Cardiac muscle cell (in vitro differentiated cells and primary cell): ENCODE measurements around the gene APOL3. TPM values are rescaled to one million over a fixed set of nuclear protein-coding genes. Genes with fewer than 3 reads are reported as not detected.
"Not testable (repeated sequence)": the region's sequence is repeated elsewhere in the genome, so short reads cannot be mapped to it uniquely, and the experiment has no call there.

ENCODE experiments used
- DNase-seq, 2 donors: peaks; one replicate each; pipeline versions ENCODE4 v3.0.0 to v3.0.0-alpha.2; 2010 to 2017; ENCODE audit warnings: low read depth in 1 of 2, low spot score in 1 of 2
- H3K27ac ChIP-seq: fragments of 200-600 bp; sonication (generic); 2 replicates; pipeline ENCODE4 v1.5.1; 2016
- H3K27me3 ChIP-seq: fragments of 200-600 bp; sonication (generic); 2 replicates; pipeline ENCODE4 v1.6.0; 2016; ENCODE audit warnings: control low read depth
- H3K36me3 ChIP-seq: fragments of 200-600 bp; sonication (generic); 2 replicates; pipeline ENCODE4 v1.5.1; 2016; ENCODE audit warnings: control low read depth
- H3K4me1 ChIP-seq: fragments of 200-600 bp; sonication (generic); 2 replicates; pipeline ENCODE4 v1.8.1; 2017; ENCODE audit warnings: low read depth, mild to moderate bottlenecking, mixed run types
- H3K4me3 ChIP-seq: fragments of 200-600 bp; sonication (generic); 2 replicates; pipeline ENCODE4 v1.5.1; 2016; ENCODE audit warnings: mild to moderate bottlenecking
- H3K9me3 ChIP-seq: fragments of 200-600 bp; sonication (generic); 2 replicates; pipeline ENCODE4 v1.5.1; 2017; ENCODE audit warnings: low read depth, mild to moderate bottlenecking, control low read depth
- CTCF ChIP-seq: IDR thresholded peaks from 2 replicates; pipeline ENCODE4 v1.5.1; 2012; ENCODE audit warnings: low read depth, mild to moderate bottlenecking, low read length
- polyA plus RNA-seq: library from polyadenylated mRNA; unstranded; fragments of >200 nt; fragmentation: Nextera tagmentation; extraction: Ambion mirVana; gene quantifications from 2 replicates; pipeline ENCODE4 v1.2.1, GENCODE V29; 2016
- total RNA-seq: library from RNA; depleted of rRNA; stranded (reverse); fragments of >200 nt; gene quantifications from 2 replicates; pipeline ENCODE4 v1.2.3, GENCODE V29; 2016

APOL3 gene
- total and polyA plus RNA-seq, 2 experiments from 2014 or later = not detected

GRCh38 chr22:36204632-36205015 lies 44.1 kb upstream of the APOL3 start:
- Histone ChIP-seq H3K4me3 (no peak overlapping the region), H3K36me3 (no peaks in the 10 kb centered on the region), H3K27me3 (no peaks in the 10 kb centered on the region), H3K4me1 (no peaks in the 10 kb centered on the region), H3K9me3 (no peaks in the 10 kb centered on the region), H3K27ac (no peak overlapping the region)
- TF ChIP-seq CTCF = no peak
- DNase-seq = peak in 1 of 2 donors; percentile 15

GRCh38 chr22:36204001-36204631 lies 43.6 kb upstream of the APOL3 start:
- no peak for DNase-seq
- Histone ChIP-seq H3K27ac (no peak overlapping the region), H3K4me1 (no peaks in the 10 kb centered on the region), H3K9me3 (no peaks in the 10 kb centered on the region), H3K4me3 (no peak overlapping the region), H3K36me3 (no peaks in the 10 kb centered on the region), H3K27me3 (no peaks in the 10 kb centered on the region)
- no peak for TF ChIP-seq CTCF

GRCh38 chr22:36203441-36203840 lies 42.9 kb upstream of the APOL3 start:
- H3K4me3 ChIP-seq, H3K4me1 ChIP-seq, DNase-seq, H3K27ac ChIP-seq, H3K27me3 ChIP-seq, H3K36me3 ChIP-seq, H3K9me3 ChIP-seq: not testable (repeated sequence)

GRCh38 chr22:36202906-36203305 lies 42.4 kb upstream of the APOL3 start:
- H3K4me1 ChIP-seq, H3K27me3 ChIP-seq, H3K27ac ChIP-seq, H3K4me3 ChIP-seq, H3K36me3 ChIP-seq, H3K9me3 ChIP-seq: not testable (repeated sequence)
- DNase-seq = peak in 1 of 2 donors; percentile 35

GRCh38 chr22:36201630-36202319 lies 41.2 kb upstream of the APOL3 start, which contains the start of gene APOL4:
TSS of gene APOL4 (minus strand) at chr22:36201809. CDS start at chr22:36201734, 75 bp downstream.
- TF ChIP-seq CTCF = no peak
- no peaks in the 10 kb centered on the region for H3K36me3 ChIP-seq
- peaks cover 16% of the 10 kb centered on the region for H3K4me1 ChIP-seq
- no peaks in the 10 kb centered on the region for H3K27me3 ChIP-seq
- no peaks in the 10 kb centered on the region for H3K9me3 ChIP-seq
- H3K27ac ChIP-seq = no peak within 1 kb of the TSS
- peak in 1 of 2 donors; percentile 84 for DNase-seq
- H3K4me3 ChIP-seq = no peak within 1 kb of the TSS

GRCh38 chr22:36201025-36201424 lies 40.5 kb upstream of the APOL3 start:
- not testable (repeated sequence) for H3K36me3 ChIP-seq, H3K4me3 ChIP-seq, H3K9me3 ChIP-seq, H3K27me3 ChIP-seq, H3K27ac ChIP-seq, DNase-seq
- H3K4me1 ChIP-seq = peaks cover 16% of the 10 kb centered on the region

GRCh38 chr22:36199001-36199551 lies 38.5 kb upstream of the APOL3 start:
- H3K27me3 ChIP-seq = no peaks in the 10 kb centered on the region
- no peak for TF ChIP-seq CTCF
- no peak overlapping the region for H3K4me3 ChIP-seq
- peaks cover 16% of the 10 kb centered on the region for H3K4me1 ChIP-seq
- H3K27ac ChIP-seq = no peak overlapping the region
- H3K9me3 ChIP-seq = no peaks in the 10 kb centered on the region
- H3K36me3 ChIP-seq = no peaks in the 10 kb centered on the region
- peak in 1 of 2 donors; percentile 30 for DNase-seq
